ENCODE data around the gene RASA3.

Gene RASA3

DNA sequence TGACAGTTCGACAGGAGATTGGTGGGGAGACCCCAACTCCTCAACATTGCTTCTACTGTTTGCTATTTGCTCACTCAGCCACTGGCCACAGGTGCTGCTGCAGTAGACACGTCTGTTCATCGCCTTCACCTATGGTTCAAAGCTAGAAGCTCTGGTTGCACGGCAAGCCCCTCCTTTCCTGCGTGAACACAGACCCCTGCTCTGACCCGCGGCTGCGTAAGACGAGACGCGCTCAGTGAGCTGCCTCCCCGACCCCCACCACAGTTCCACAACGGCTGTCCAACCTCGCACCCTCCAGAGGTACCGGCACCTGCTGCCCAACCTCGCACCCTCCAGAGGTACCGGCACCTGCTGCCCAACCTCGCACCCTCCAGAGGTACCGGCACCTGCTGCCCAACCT is 6.8 kb downstream of the RASA3 start:
- H3K36me3 ChIP-seq (replicated peaks; ENCODE audit: insufficient read depth, low read length): no peaks in the 10 kb centered on the region
- H3K27me3 ChIP-seq (replicated peaks; ENCODE audit: insufficient read depth, low read length): no peaks in the 10 kb centered on the region
- TF ChIP-seq, protein P1, sequence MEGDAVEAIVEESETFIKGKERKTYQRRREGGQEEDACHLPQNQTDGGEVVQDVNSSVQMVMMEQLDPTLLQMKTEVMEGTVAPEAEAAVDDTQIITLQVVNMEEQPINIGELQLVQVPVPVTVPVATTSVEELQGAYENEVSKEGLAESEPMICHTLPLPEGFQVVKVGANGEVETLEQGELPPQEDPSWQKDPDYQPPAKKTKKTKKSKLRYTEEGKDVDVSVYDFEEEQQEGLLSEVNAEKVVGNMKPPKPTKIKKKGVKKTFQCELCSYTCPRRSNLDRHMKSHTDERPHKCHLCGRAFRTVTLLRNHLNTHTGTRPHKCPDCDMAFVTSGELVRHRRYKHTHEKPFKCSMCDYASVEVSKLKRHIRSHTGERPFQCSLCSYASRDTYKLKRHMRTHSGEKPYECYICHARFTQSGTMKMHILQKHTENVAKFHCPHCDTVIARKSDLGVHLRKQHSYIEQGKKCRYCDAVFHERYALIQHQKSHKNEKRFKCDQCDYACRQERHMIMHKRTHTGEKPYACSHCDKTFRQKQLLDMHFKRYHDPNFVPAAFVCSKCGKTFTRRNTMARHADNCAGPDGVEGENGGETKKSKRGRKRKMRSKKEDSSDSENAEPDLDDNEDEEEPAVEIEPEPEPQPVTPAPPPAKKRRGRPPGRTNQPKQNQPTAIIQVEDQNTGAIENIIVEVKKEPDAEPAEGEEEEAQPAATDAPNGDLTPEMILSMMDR (IDR thresholded peaks at IDR 0.05; ENCODE audit: low read length): no peak
- TF ChIP-seq EZH2phosphoT487 (IDR thresholded peaks at IDR 0.05; ENCODE audit: low read length): no peak
- no peak for TF ChIP-seq EZH2 (optimal IDR thresholded peaks at IDR 0.05; ENCODE audit: low read depth, low read length)
- no peak overlapping the region for H3K27ac ChIP-seq (ENCODE audit: low read length)
- no peaks in the 10 kb centered on the region for H3K9me2 ChIP-seq (replicated peaks; ENCODE audit: insufficient read depth, low read length)
- no peak overlapping the region for H3K9ac ChIP-seq (ENCODE audit: low read length)
- H3K4me1 ChIP-seq (ENCODE audit: low read length): peaks cover 15% of the 10 kb centered on the region; the same call in 1 of the 2 replicates
- no peak overlapping the region for H2AFZ ChIP-seq (ENCODE audit: low read length)
- H3K79me2 ChIP-seq (ENCODE audit: low read length): peaks cover 99% of the 10 kb centered on the region
- no peak overlapping the region for H3K4me3 ChIP-seq (ENCODE audit: low read length)
- no peaks in the 10 kb centered on the region for H3K9me3 ChIP-seq (replicated peaks; ENCODE audit: insufficient read depth, low read length)
- DNase-seq: no peak
- H3F3A ChIP-seq (ENCODE audit: insufficient read depth, low read length): no peaks in the 10 kb centered on the region
- no peak overlapping the region for H3K4me2 ChIP-seq (ENCODE audit: low read depth, low read length)
- H4K20me1 ChIP-seq (ENCODE audit: insufficient read depth, low read length): peaks cover 10% of the 10 kb centered on the region; the same call in 1 of the 2 replicates

DNA sequence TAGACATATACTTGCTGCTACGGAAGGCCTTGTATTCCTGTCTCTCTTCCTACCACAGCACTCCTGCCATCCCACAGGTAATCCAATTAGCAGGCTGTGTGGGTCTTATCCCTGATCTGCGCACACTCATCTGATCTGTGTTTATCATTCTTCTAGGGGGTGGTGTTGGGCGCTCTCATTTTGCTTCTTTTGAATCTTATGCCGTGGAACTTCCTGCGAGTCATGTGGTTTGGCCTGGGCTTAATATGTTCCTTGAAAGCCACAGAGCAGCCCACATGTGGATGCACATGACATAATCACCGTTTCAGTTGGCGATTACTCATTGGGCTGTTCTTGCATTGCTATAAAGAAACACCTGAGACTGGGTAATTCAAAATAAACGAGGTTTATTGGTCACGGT is 7.5 kb downstream of the RASA3 start:
- no peak overlapping the region for H2AFZ ChIP-seq (ENCODE audit: low read length)
- TF ChIP-seq, protein P1 (IDR thresholded peaks at IDR 0.05; ENCODE audit: low read length): no peak
- TF ChIP-seq EZH2 (optimal IDR thresholded peaks at IDR 0.05; ENCODE audit: low read depth, low read length): no peak
- TF ChIP-seq EZH2phosphoT487 (IDR thresholded peaks at IDR 0.05; ENCODE audit: low read length): no peak
- H3K36me3 ChIP-seq (replicated peaks; ENCODE audit: insufficient read depth, low read length): no peaks in the 10 kb centered on the region
- no peaks in the 10 kb centered on the region for H3F3A ChIP-seq (ENCODE audit: insufficient read depth, low read length)
- peaks cover 95% of the 10 kb centered on the region for H3K79me2 ChIP-seq (ENCODE audit: low read length)
- no peaks in the 10 kb centered on the region for H3K27me3 ChIP-seq (replicated peaks; ENCODE audit: insufficient read depth, low read length)
- peaks cover 6% of the 10 kb centered on the region; the same call in 1 of the 2 replicates for H4K20me1 ChIP-seq (ENCODE audit: insufficient read depth, low read length)
- no peaks in the 10 kb centered on the region for H3K9me3 ChIP-seq (replicated peaks; ENCODE audit: insufficient read depth, low read length)
- peaks cover 8% of the 10 kb centered on the region; the same call in 1 of the 2 replicates for H3K4me1 ChIP-seq (ENCODE audit: low read length)
- H3K9ac ChIP-seq (ENCODE audit: low read length): no peak overlapping the region
- no peak overlapping the region for H3K27ac ChIP-seq (ENCODE audit: low read length)
- H3K4me2 ChIP-seq (ENCODE audit: low read depth, low read length): no peak overlapping the region
- no peak overlapping the region for H3K4me3 ChIP-seq (ENCODE audit: low read length)
- no peak for DNase-seq
- no peaks in the 10 kb centered on the region for H3K9me2 ChIP-seq (replicated peaks; ENCODE audit: insufficient read depth, low read length)

DNA sequence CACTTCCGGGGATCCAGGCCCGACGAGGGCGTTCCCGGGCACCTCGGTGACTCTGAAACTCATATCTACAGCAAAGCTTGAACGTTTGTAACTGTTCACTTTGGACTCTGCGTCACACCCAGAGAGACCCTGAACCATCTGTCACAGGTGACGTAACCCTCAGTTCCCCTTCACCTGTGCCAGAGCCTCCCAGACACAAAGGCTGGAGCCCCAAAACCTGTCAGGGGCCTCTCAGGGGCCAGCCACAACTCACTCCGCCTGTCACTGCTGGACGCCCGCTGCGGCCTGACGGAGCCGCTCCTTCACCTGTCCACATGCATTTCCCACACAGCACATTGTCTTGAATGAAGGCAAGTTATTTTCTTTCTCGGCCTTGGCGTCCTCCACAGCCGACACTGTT is 8.0 kb downstream of the RASA3 start:
- Histone ChIP-seq H3K36me3 (replicated peaks; ENCODE audit: insufficient read depth, low read length) (no peaks in the 10 kb centered on the region), H3K27me3 (replicated peaks; ENCODE audit: insufficient read depth, low read length) (no peaks in the 10 kb centered on the region), H3K9me3 (replicated peaks; ENCODE audit: insufficient read depth, low read length) (no peaks in the 10 kb centered on the region), H3K4me1 (ENCODE audit: low read length) (0 out of 2 replicates have a peak, but pooled peaks cover 5% of the 10 kb centered on the region), H2AFZ (ENCODE audit: low read length) (no peak overlapping the region), H3K4me3 (ENCODE audit: low read length) (no peak overlapping the region), H3K4me2 (ENCODE audit: low read depth, low read length) (no peak overlapping the region), H3F3A (ENCODE audit: insufficient read depth, low read length) (no peaks in the 10 kb centered on the region), H3K79me2 (ENCODE audit: low read length) (peaks cover 90% of the 10 kb centered on the region), H4K20me1 (ENCODE audit: insufficient read depth, low read length) (peaks cover 3% of the 10 kb centered on the region; the same call in 1 of the 2 replicates), H3K9me2 (replicated peaks; ENCODE audit: insufficient read depth, low read length) (no peaks in the 10 kb centered on the region), H3K27ac (ENCODE audit: low read length) (no peak overlapping the region), H3K9ac (ENCODE audit: low read length) (no peak overlapping the region)
- TF ChIP-seq EZH2 (optimal IDR thresholded peaks at IDR 0.05; ENCODE audit: low read depth, low read length): no peak
- TF ChIP-seq, protein P1 (IDR thresholded peaks at IDR 0.05; ENCODE audit: low read length): no peak
- no peak for TF ChIP-seq EZH2phosphoT487 (IDR thresholded peaks at IDR 0.05; ENCODE audit: low read length)
- no peak for DNase-seq

Data from MM.1S (cell line).